ENCODE data around the gene TM9SF4. TPM values are rescaled to one million over a fixed set of nuclear protein-coding genes. Genes with fewer than 3 reads are reported as not detected.

Gene TM9SF4, protein sequence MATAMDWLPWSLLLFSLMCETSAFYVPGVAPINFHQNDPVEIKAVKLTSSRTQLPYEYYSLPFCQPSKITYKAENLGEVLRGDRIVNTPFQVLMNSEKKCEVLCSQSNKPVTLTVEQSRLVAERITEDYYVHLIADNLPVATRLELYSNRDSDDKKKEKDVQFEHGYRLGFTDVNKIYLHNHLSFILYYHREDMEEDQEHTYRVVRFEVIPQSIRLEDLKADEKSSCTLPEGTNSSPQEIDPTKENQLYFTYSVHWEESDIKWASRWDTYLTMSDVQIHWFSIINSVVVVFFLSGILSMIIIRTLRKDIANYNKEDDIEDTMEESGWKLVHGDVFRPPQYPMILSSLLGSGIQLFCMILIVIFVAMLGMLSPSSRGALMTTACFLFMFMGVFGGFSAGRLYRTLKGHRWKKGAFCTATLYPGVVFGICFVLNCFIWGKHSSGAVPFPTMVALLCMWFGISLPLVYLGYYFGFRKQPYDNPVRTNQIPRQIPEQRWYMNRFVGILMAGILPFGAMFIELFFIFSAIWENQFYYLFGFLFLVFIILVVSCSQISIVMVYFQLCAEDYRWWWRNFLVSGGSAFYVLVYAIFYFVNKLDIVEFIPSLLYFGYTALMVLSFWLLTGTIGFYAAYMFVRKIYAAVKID
- polyA plus RNA-seq, result 10 to 100 TPM; 10.5 to 85.8 (median 20.2) TPM
- long read RNA-seq, donor 1, transcript TM9SF4-202 (18 exons, 3,978 nt), result major isoform, 10 of 23 reads
- long read RNA-seq, donor 1, partial matches to known transcripts, result 10 of 23 reads
- long read RNA-seq, donor 1, other reads (novel, unspliced or antisense), result 0 of 23 reads
- long read RNA-seq, donor 2, partial matches to known transcripts, result 0 of 4 reads
- long read RNA-seq, donor 2, other reads (novel, unspliced or antisense), result 0 of 4 reads
- long read RNA-seq, donor 3, partial matches to known transcripts, result 0 of 4 reads
- long read RNA-seq, donor 3, other reads (novel, unspliced or antisense), result 0 of 4 reads
- long read RNA-seq, donor 4, result 0 reads
- long read RNA-seq, donor 5, partial matches to known transcripts, result 0 of 1 reads
- long read RNA-seq, donor 5, other reads (novel, unspliced or antisense), result 0 of 1 reads
- long read RNA-seq, donor 6, transcript TM9SF4-202 (18 exons, 3,978 nt), result major isoform, 5 of 10 reads
- long read RNA-seq, donor 6, partial matches to known transcripts, result 5 of 10 reads
- long read RNA-seq, donor 6, other reads (novel, unspliced or antisense), result 0 of 10 reads
- long read RNA-seq, donor 7, partial matches to known transcripts, result 0 of 4 reads
- long read RNA-seq, donor 7, other reads (novel, unspliced or antisense), result 0 of 4 reads
- long read RNA-seq, donor 8, result 0 reads
- long read RNA-seq, donor 9, result 0 reads
- long read RNA-seq, donor 10, transcript TM9SF4-202 (18 exons, 3,978 nt), result major isoform, 8 of 11 reads
- long read RNA-seq, donor 10, partial matches to known transcripts, result 0 of 11 reads
- long read RNA-seq, donor 10, other reads (novel, unspliced or antisense), result 0 of 11 reads

DNA sequence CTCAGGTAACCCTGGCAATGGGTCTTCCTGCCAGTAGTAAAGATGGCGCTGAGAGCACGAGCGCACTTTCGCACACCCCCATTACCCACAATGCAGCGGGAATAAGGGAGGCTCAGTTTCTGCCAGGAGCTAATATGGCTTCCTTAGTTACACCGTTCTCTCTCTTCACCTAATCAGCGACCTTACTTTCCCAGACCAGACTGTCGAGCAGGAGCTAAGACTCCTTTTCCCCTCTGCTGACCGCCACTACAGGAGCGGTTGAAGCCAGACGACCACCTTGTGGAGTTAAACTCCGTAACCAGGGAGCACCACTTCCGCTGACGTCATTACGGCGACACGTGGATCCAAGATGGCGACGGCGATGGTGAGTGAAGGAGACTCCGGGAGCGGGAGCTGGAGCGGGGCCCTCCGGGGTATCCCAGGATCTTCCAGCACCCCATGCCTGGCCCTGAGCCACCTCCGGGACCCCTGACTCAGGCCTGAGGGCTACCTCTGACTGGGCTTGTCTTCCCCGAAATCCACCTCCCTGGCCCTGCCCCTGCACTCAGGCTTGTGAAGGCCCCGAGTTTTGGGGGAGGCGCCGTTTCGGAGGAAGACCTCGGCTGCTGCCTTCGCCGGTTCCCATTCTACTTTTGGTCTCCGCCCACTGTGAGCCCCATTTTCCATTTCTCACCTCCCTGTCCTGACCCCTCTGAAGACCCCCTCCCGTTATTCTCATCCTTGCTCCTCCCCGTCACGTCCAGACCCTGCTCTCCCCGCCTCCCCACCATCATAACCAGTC lies at the start of gene TM9SF4:
TM9SF4 (plus strand) TSS at position 323 of the 781 bp plus-strand sequence; CDS start at position 350, 27 bp downstream.
- H3K27me3 ChIP-seq (ENCODE audit: control insufficient read depth in 3 of 3, insufficient read depth in 3 of 3, low read length in 3 of 3), result no peaks in the 10 kb centered on the region
- peaks cover 0 to 12% (median 0%) of the 10 kb centered on the region in 3 donors for H3K36me3 ChIP-seq (ENCODE audit: control insufficient read depth in 3 of 3, insufficient read depth in 2 of 3, low read depth in 1 of 3, low read length in 3 of 3)
- H3K27ac ChIP-seq (ENCODE audit: low read depth in 1 of 3, low read length in 2 of 3), result peak within 1 kb of the TSS; percentile 95 to 98 (median 97)
- peak; percentile 94 to 98 for DNase-seq
- H3K4me3 ChIP-seq (ENCODE audit: low read depth in 1 of 3, low read length in 3 of 3), result peak within 1 kb of the TSS; percentile 81 to 98 (median 91)
- no peak for FAIRE-seq
- 0 to 1% (median 0%) methylated on average over 35 to 38 of the region's 38 CpGs for WGBS, 3 donors
- H3K4me1 ChIP-seq (ENCODE audit: control insufficient read depth in 3 of 3, insufficient read depth in 2 of 3, low read depth in 1 of 3, low read length in 2 of 3), result peaks cover 5 to 23% (median 11%) of the 10 kb centered on the region in 3 donors
- no peaks in the 10 kb centered on the region for H3K9me3 ChIP-seq (ENCODE audit: control insufficient read depth in 2 of 2, insufficient read depth in 1 of 2, low read depth in 1 of 2, low read length in 1 of 2)

DNA sequence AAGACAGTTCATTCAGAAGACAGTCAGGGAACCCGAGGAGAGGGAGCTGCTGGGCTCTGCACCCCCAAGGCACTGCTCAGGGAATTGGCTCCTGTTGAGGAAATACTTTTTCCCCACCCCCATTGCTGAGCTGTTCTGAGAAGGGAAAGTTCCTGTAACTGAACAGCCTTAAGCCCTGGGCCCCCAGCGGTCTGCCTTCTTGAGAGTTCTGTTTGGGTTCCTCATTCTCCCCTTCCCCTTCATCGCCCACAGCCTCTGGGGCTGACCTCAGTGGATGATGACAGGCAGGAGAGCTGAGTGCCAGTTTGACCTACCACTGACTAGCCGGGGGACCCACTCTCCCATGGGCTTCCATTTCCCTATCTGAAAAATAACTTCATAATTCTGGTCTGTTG lies 46.7 kb upstream of the TM9SF4 start:
- Histone ChIP-seq H3K9me3 (ENCODE audit: control insufficient read depth in 2 of 2, insufficient read depth in 1 of 2, low read depth in 1 of 2, low read length in 1 of 2) (no peaks in the 10 kb centered on the region), H3K4me1 (ENCODE audit: control insufficient read depth in 3 of 3, insufficient read depth in 2 of 3, low read depth in 1 of 3, low read length in 2 of 3) (no peaks in the 10 kb centered on the region), H3K4me3 (ENCODE audit: low read depth in 1 of 3, low read length in 3 of 3) (no peak overlapping the region), H3K27me3 (ENCODE audit: control insufficient read depth in 3 of 3, insufficient read depth in 3 of 3, low read length in 3 of 3) (peaks cover 0 to 7% (median 0%) of the 10 kb centered on the region in 3 donors), H3K27ac (ENCODE audit: low read depth in 1 of 3, low read length in 2 of 3) (no peak overlapping the region), H3K36me3 (ENCODE audit: control insufficient read depth in 3 of 3, insufficient read depth in 2 of 3, low read depth in 1 of 3, low read length in 3 of 3) (no peaks in the 10 kb centered on the region)
- no peak for FAIRE-seq
- 49 to 53% (median 52%) methylated on average over 4 of the region's 4 CpGs for WGBS, 3 donors
- no peak for DNase-seq

- no peaks in the 10 kb centered on the region for H3K4me1 ChIP-seq (ENCODE audit: control insufficient read depth in 3 of 3, insufficient read depth in 2 of 3, low read depth in 1 of 3, low read length in 2 of 3)
- DNase-seq (no peak), FAIRE-seq (no peak)
- H3K9me3 ChIP-seq (ENCODE audit: control insufficient read depth in 2 of 2, insufficient read depth in 1 of 2, low read depth in 1 of 2, low read length in 1 of 2), result no peaks in the 10 kb centered on the region
- peaks cover 0 to 4% (median 0%) of the 10 kb centered on the region in 3 donors for H3K27me3 ChIP-seq (ENCODE audit: control insufficient read depth in 3 of 3, insufficient read depth in 3 of 3, low read length in 3 of 3)
- H3K36me3 ChIP-seq (ENCODE audit: control insufficient read depth in 3 of 3, insufficient read depth in 2 of 3, low read depth in 1 of 3, low read length in 3 of 3), result no peaks in the 10 kb centered on the region
- H3K27ac ChIP-seq (ENCODE audit: low read depth in 1 of 3, low read length in 2 of 3), result no peak overlapping the region
- WGBS, 3 donors, result 56 to 73% (median 57%) methylated on average over 4 of the region's 4 CpGs
- H3K4me3 ChIP-seq (ENCODE audit: low read depth in 1 of 3, low read length in 3 of 3), result no peak overlapping the region
Measured at GRCh38 chr20:32063695-32064094, 45.8 kb upstream of the TM9SF4 start.

DNA sequence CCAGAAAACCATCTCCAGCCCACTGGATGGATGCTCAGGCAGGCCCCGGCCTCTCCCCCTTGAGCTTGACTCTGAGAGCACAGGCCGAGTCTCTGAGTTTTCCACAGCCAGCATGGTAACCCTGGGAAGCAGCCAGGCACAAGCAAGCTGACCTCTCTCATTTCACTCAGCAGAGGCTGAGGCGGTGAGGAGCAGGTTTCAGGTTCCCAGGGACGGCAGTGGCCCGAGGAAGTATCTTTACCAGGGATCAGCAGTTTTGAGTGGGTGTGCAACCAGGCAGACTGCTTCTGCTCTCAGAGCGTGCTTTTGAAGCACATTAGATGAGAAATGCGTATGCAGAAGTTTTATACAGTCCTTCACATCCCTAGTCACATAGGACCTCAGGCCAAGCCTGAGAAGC lies 44.8 kb upstream of the TM9SF4 start:
- Histone ChIP-seq H3K27ac (ENCODE audit: low read depth in 1 of 3, low read length in 2 of 3) (no peak overlapping the region), H3K27me3 (ENCODE audit: control insufficient read depth in 3 of 3, insufficient read depth in 3 of 3, low read length in 3 of 3) (peaks cover 0 to 5% (median 4%) of the 10 kb centered on the region in 3 donors), H3K9me3 (ENCODE audit: control insufficient read depth in 2 of 2, insufficient read depth in 1 of 2, low read depth in 1 of 2, low read length in 1 of 2) (no peaks in the 10 kb centered on the region), H3K4me3 (ENCODE audit: low read depth in 1 of 3, low read length in 3 of 3) (no peak overlapping the region), H3K36me3 (ENCODE audit: control insufficient read depth in 3 of 3, insufficient read depth in 2 of 3, low read depth in 1 of 3, low read length in 3 of 3) (no peaks in the 10 kb centered on the region), H3K4me1 (ENCODE audit: control insufficient read depth in 3 of 3, insufficient read depth in 2 of 3, low read depth in 1 of 3, low read length in 2 of 3) (no peaks in the 10 kb centered on the region)
- DNase-seq (no peak), FAIRE-seq (no peak)
- WGBS, 3 donors, result 75 to 76% (median 75%) methylated on average over 7 of the region's 7 CpGs

GRCh38 chr20:32067234-32067821 lies 42.2 kb upstream of the TM9SF4 start:
- FAIRE-seq (no peak), DNase-seq (no peak)
- no peaks in the 10 kb centered on the region for H3K4me1 ChIP-seq (ENCODE audit: control insufficient read depth in 3 of 3, insufficient read depth in 2 of 3, low read depth in 1 of 3, low read length in 2 of 3)
- no peak overlapping the region for H3K27ac ChIP-seq (ENCODE audit: low read depth in 1 of 3, low read length in 2 of 3)
- no peak overlapping the region for H3K4me3 ChIP-seq (ENCODE audit: low read depth in 1 of 3, low read length in 3 of 3)
- no peaks in the 10 kb centered on the region for H3K36me3 ChIP-seq (ENCODE audit: control insufficient read depth in 3 of 3, insufficient read depth in 2 of 3, low read depth in 1 of 3, low read length in 3 of 3)
- WGBS, 3 donors, result 63 to 70% (median 67%) methylated on average over 6 of the region's 6 CpGs
- peaks cover 2 to 5% (median 3%) of the 10 kb centered on the region in 3 donors for H3K27me3 ChIP-seq (ENCODE audit: control insufficient read depth in 3 of 3, insufficient read depth in 3 of 3, low read length in 3 of 3)
- H3K9me3 ChIP-seq (ENCODE audit: control insufficient read depth in 2 of 2, insufficient read depth in 1 of 2, low read depth in 1 of 2, low read length in 1 of 2), result no peaks in the 10 kb centered on the region

DNA sequence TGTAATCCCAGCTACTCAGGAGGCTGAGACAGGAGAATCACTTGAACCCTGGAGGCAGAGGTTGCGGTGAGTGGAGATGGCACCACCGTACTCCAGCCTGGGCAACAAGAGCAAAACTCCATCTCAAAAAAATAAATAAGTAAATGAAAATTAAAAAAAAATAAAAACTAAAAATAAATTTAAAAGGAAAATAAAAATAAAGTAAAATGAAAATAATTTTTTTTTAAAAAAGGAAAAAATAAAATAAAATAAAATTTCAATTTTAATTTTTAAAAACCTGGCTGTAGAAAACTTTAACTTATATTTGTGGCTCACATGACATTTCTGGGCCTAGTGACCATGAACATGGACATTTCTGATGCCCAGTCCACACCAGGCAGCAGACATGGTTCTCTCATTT lies 41.3 kb upstream of the TM9SF4 start:
- no peak overlapping the region for H3K27ac ChIP-seq (ENCODE audit: low read depth in 1 of 3, low read length in 2 of 3)
- H3K4me3 ChIP-seq (ENCODE audit: low read depth in 1 of 3, low read length in 3 of 3), result no peak overlapping the region
- DNase-seq (no peak), FAIRE-seq (no peak)
- H3K4me1 ChIP-seq (ENCODE audit: control insufficient read depth in 3 of 3, insufficient read depth in 2 of 3, low read depth in 1 of 3, low read length in 2 of 3), result no peaks in the 10 kb centered on the region
- H3K36me3 ChIP-seq (ENCODE audit: control insufficient read depth in 3 of 3, insufficient read depth in 2 of 3, low read depth in 1 of 3, low read length in 3 of 3), result no peaks in the 10 kb centered on the region
- 95 to 100% (median 98%) methylated on average over 2 of the region's 2 CpGs for WGBS, 3 donors
- no peaks in the 10 kb centered on the region for H3K9me3 ChIP-seq (ENCODE audit: control insufficient read depth in 2 of 2, insufficient read depth in 1 of 2, low read depth in 1 of 2, low read length in 1 of 2)
- peaks cover 0 to 5% (median 3%) of the 10 kb centered on the region in 3 donors for H3K27me3 ChIP-seq (ENCODE audit: control insufficient read depth in 3 of 3, insufficient read depth in 3 of 3, low read length in 3 of 3)

GRCh38 chr20:32069711-32070110 lies 39.8 kb upstream of the TM9SF4 start:
- DNase-seq, result no peak
- FAIRE-seq, result no peak
- Histone ChIP-seq H3K4me3 (ENCODE audit: low read depth in 1 of 3, low read length in 3 of 3) (no peak overlapping the region), H3K27me3 (ENCODE audit: control insufficient read depth in 3 of 3, insufficient read depth in 3 of 3, low read length in 3 of 3) (peaks cover 0 to 5% (median 3%) of the 10 kb centered on the region in 3 donors), H3K36me3 (ENCODE audit: control insufficient read depth in 3 of 3, insufficient read depth in 2 of 3, low read depth in 1 of 3, low read length in 3 of 3) (peaks cover 0 to 3% (median 0%) of the 10 kb centered on the region in 3 donors), H3K27ac (ENCODE audit: low read depth in 1 of 3, low read length in 2 of 3) (no peak overlapping the region), H3K9me3 (ENCODE audit: control insufficient read depth in 2 of 2, insufficient read depth in 1 of 2, low read depth in 1 of 2, low read length in 1 of 2) (no peaks in the 10 kb centered on the region), H3K4me1 (ENCODE audit: control insufficient read depth in 3 of 3, insufficient read depth in 2 of 3, low read depth in 1 of 3, low read length in 2 of 3) (no peaks in the 10 kb centered on the region)
